ENCODE measurements around the gene SMYD3.
"Not testable (repeated sequence)": the region's sequence is repeated elsewhere in the genome, so short reads cannot be mapped to it uniquely, and the experiment has no call there.

DNA sequence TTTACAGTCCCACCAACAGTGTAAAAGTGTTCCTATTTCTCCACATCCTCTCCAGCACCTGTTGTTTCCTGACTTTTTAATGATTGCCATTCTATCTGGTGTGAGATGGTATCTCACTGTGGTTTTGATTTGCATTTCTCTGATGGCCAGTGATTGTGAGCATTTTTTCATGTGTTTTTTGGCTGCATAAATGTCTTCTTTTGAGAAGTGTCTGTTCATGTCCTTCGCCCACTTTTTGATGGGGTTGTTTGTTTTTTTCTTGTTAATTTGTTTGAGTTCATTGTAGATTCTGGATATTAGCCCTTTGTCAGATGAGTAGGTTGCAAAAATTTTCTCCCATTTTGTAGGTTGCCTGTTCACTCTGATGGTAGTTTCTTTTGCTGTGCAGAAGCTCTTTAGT is 177.8 kb downstream of the SMYD3 start:
- TF ChIP-seq YY1 (IDR thresholded peaks at IDR 0.05; ENCODE audit: insufficient read depth, insufficient read length); SUZ12 (IDR thresholded peaks at IDR 0.05; ENCODE audit: extremely low read depth, insufficient read depth, insufficient read length): not testable (repeated sequence)
